ENCODE measurements around the gene ENTPD8.

DNA sequence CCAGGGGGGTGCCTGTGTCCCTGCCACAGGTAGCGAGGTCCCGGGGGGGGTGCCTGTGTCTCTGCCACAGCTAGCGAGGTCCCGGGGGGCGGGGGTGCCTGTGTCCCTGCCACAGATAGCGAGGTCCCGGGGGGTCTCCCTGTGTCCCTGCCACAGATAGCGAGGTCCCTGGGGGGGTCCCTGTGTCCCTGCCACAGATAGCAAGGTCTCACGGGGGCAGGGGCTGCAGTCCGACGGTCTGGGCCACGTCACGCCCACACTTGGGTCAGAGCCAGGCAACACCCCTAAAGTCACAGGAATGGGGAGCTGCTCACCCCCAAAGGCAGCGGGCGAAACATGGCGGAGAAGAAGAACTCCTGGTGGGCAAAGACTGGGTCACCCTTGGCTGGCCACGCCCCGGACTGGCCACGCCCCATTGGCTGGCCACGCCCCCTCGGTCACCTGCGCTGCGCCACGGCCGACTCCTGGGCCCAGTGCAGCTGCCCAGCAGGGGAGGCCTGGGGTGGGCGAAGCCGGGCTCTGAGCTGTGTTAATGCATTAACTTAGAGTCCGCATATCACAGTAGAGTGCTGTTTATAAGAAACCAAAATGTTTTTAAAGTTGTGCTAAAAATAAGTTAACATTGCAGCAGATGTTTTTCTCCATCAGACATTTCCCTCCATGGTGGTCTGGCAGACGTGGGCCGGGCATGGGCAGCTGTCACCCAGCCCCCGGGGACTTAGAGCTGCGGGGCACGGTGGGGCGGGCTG, 11.0 kb downstream of the ENTPD8 start:
- no peak for TF ChIP-seq ZNF766 (CRISPR knock-in tag; IDR thresholded peaks at IDR 0.05; ENCODE audit: borderline replicate concordance)
- TF ChIP-seq ZKSCAN1 (IDR thresholded peaks at IDR 0.05; ENCODE audit: low read length) = no peak
- TF ChIP-seq, protein P1, sequence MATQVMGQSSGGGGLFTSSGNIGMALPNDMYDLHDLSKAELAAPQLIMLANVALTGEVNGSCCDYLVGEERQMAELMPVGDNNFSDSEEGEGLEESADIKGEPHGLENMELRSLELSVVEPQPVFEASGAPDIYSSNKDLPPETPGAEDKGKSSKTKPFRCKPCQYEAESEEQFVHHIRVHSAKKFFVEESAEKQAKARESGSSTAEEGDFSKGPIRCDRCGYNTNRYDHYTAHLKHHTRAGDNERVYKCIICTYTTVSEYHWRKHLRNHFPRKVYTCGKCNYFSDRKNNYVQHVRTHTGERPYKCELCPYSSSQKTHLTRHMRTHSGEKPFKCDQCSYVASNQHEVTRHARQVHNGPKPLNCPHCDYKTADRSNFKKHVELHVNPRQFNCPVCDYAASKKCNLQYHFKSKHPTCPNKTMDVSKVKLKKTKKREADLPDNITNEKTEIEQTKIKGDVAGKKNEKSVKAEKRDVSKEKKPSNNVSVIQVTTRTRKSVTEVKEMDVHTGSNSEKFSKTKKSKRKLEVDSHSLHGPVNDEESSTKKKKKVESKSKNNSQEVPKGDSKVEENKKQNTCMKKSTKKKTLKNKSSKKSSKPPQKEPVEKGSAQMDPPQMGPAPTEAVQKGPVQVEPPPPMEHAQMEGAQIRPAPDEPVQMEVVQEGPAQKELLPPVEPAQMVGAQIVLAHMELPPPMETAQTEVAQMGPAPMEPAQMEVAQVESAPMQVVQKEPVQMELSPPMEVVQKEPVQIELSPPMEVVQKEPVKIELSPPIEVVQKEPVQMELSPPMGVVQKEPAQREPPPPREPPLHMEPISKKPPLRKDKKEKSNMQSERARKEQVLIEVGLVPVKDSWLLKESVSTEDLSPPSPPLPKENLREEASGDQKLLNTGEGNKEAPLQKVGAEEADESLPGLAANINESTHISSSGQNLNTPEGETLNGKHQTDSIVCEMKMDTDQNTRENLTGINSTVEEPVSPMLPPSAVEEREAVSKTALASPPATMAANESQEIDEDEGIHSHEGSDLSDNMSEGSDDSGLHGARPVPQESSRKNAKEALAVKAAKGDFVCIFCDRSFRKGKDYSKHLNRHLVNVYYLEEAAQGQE (IDR thresholded peaks at IDR 0.05; ENCODE audit: borderline replicate concordance in 1 of 2, low read depth in 1 of 2, low read length in 2 of 2) = no peak
- no peak for TF ChIP-seq SMARCC2 (IDR thresholded peaks at IDR 0.05)
- no peak for TF ChIP-seq ATF1 (CRISPR knock-in tag; IDR thresholded peaks at IDR 0.05)
- TF ChIP-seq NFATC3 (CRISPR knock-in tag; IDR thresholded peaks at IDR 0.05) = no peak
